NCI-H1436 treated with DMSO at 0.1 percent for 48 hours (cell line): ENCODE results near the gene PGRMC2.

Experiments used
- DNase-seq: peaks from one replicate; lab custom pipeline; 2025; lab: John Stamatoyannopoulos, UW

Gene PGRMC2

DNA sequence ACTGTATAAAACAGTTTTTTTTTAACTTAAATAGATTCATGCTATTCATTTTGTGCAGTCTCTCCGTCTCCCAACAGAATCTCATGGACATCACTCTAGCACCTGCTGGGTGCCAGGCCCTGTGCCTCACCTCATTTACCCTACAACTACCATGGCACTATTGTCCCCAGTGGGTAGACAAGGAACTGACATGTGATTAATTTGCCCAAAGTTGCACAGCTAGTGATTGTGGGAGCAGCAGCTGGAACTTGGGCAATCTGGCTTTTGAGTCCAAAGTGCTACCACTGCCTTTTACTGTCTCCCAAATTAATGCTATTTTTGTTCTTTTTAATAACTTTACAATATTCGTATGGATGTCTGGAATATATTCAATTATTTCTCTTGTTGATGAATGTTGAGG lies 11.2 kb upstream of the PGRMC2 start:
- DNase-seq = no peak

DNA sequence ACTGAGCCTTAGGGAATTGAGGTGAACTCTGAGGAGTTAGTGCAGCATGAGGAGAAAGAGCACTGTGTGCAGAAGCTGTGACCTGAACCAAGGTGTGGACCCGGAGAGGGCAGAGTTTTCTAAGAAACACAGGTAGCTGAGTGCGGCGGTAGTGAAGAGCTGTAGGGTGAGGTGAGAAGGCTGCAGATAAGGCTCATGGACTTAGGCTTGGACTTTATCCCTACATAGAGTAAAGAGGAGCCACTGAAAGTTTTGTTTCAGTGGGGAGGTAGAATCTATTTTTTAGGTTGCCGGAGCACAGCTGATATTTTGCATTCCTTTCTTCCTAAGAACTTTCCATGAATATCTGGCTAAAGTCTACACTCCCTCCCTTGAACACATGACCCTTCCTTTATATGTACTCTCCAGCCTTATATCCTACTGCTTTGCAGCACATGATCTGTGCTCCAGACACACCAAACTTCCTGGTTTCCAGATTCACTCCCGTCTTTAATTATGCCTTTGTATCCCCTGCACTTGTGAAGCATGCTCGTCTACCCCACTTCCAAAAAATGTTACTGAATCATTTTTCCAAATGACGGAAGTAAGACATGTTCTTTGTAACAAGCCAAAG lies 10.6 kb upstream of the PGRMC2 start:
- DNase-seq = no peak

DNA sequence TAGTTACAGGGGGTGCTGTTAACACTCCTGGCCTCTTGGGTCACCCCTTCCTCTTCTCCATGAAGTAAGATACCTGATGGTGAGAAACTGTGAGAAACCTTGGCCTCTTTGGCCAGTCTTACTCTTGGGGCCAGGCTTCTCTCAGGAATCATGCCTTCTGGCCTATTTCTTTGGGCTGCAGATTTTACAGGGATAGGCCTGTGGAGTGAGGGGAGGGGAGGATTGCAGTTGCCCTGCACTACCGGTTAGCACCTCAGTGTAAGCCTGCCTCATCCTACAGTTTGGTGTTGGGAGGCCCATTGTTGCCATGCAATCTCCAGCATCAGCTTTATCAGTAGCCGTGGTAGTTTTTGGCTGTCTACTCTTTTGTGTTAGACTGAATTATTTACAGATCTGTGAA lies 7.6 kb upstream of the PGRMC2 start:
- no peak for DNase-seq

DNA sequence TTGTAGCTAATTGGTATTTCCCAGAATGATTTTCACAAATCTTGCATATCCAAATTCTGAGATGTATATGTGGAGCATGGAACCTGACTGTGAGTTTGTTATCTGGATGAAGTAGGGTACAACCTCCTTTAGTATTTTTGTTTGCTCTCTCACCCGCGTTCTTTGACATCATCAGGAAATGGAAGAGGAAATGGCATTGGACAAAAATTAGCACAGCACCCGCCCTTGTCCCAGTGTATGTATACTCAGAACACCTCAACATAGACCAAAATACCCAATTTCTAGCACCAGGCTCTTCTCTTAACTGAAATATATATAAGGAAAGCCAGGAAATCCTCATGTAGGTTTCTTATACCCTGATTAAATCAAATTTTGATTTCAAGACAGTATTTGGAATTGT lies 6.9 kb upstream of the PGRMC2 start:
- no peak for DNase-seq

DNA sequence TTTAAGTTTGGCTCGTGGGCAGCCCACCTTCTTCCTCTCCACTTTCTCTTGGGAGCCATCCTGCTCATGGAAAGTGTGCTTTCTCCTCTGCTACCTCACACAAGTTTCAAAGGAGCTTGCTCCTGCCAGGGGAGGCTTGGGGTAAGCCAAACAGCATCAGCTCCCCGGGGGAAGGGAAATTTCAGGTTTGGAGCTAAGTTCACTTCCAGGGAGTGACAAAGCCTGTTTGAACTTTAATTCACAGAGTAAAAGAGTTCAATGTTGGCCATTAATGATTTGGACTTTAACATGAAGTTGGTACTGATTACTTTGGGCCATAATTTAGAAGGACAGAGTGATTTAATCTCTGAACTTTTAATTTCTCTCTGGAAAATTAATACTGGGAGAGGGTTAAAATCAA lies 4.7 kb upstream of the PGRMC2 start:
- no peak for DNase-seq

DNA sequence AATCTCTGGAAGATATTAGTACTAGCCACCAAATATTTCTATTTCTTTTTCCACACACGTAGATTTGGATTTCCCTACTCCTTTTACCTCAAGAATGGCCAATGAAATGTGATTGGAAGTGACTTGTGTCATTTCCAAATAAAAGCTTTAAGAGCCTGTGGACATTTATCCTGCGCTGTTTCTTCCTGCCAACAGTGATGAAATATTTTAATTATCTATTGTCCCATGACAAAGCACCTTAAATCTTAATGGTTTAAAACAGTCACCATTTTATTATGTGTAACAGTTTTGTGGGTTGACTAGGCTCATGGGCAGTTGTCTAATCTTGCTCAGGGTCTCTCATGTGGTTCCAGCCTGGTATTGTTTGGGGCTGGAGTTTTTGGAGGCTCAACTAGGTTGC lies 3.5 kb upstream of the PGRMC2 start:
- no peak for DNase-seq

DNA sequence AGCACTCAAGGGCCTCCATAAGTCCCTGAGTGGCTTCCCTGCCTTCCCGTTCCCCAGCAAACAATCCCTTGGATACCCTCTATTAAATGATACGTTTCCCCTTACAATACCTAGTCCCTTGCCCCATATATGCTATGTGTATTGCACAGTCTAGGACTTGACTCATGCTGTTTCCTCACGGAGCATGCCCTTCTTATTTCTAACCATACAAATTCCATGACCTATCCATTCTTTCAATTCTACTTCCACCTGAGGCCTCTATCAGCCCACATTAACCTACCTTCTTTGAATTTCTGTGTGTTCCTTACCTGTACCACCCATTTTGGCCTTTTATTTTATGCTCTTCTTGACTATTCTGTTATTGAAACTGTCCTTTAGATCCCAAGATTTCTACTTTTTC lies 2.9 kb upstream of the PGRMC2 start:
- DNase-seq = no peak

DNA sequence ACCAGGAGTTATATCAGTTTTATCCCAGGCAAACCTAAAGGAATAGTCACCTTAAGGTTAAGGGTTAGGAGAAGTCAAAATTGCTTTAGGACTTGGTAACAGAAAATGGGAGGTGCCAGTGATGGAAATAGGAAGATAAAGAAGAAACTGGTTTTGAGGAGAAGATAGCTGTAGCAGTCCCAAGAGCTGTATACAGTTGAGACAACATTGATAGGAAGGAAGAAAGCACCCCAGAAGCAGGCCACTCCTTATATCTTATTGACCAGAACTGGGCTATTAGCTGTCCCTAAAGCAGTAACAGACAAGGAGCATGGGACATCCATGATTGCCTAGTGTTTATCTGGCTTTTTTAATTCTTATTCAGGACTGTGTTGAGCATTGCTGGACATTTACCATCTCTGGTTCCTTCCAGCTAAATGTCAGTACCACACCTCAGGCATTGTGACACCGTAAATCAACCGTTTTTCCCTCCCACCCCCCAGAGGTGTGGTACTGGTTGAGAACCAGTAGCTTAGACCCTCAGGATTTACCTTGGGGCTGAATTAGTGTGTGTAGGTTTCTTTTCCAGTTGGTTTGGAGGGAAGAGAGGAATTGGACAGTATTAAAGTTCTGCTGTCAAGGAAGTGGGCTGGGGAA lies 2.0 kb upstream of the PGRMC2 start:
- no peak for DNase-seq

DNA sequence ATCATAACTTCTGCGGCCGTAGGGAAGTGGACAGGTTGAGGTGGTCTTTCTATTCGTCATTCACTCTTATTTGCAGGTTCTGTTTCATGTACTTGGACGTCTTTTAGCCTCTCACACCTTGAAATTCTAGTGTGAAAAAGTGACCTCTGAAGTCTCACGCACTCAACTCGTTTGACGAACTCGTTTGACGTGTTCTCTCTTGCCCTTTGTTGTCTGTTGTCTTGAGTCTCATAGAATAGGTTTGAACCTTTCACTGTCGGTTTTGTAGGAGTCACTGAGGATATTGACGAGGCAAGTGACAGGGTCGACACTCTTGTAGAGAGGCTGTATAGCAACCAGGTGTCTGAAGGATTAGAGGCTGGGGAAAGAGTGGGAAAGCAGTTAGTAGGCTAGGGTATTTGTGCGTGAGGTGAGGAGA lies 1.1 kb upstream of the PGRMC2 start:
- no peak for DNase-seq

DNA sequence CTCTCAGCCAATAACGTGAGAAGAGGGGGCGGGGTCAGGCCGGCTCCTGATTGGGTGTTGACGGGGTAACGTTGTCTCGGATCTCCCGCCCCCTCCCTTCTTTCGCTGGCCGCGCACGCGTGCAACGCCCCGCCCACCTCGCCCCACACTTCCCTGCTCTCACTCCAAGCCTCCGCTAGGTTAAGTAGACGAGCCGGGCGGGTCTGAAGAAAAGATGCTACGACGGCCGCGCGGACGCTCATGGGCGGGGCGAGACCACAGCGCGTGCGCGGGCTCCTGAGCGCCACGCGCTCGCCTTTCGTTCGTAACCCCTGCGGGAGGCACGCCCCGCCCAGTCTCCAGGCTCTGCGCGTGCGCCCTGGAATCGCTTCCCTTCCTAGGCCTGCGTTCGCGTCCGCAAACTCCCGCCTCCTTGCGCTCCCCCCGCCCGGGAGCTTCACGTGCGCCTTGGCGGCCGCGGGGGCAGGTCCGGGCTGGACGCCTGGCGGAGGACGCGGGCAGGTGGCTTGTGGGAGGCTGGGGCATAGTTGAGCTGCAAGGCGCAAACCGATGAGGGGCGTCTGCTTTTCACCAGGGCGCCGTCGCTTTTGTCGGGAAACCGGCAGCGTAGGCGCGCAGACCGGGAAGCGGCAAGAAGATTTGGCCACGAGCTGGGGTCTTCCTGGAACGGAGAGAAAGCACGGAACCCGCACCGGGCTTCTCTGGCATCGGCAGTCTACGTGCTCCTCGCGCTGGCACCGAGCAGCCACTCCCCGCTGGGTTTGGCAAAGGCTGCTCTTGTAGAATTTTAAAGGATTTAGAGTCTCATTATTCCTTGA lies 467 bp upstream of the PGRMC2 start:
- peak; percentile 96 for DNase-seq

DNA sequence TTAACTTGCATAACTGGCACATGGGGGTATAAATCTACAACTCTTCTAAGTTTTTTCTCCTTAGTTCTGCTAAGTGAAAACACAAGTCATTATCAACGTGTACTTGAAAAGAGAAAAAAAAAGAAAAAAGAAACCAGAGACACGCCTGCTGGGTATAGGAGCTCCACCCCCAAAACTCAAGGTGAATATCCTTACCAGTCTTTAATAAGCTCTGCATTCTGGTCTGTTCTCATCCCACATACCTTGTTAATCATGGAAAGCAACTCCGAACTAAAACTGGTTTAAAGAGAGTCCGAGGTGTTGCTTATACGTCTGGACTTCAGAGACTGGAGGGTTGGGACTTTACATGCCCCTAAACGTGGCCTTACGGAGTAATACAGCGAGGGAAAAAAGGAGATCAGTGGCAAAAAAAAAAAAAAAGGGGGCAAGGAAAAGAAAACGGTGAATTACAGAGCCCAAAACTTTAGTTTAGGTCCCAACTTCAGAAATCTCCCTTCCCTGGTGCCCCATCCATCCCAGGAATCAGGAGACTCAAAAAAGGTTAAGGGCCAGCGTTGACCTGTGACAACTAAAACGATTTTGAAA lies 1.0 kb downstream of the PGRMC2 start:
- DNase-seq = no peak

DNA sequence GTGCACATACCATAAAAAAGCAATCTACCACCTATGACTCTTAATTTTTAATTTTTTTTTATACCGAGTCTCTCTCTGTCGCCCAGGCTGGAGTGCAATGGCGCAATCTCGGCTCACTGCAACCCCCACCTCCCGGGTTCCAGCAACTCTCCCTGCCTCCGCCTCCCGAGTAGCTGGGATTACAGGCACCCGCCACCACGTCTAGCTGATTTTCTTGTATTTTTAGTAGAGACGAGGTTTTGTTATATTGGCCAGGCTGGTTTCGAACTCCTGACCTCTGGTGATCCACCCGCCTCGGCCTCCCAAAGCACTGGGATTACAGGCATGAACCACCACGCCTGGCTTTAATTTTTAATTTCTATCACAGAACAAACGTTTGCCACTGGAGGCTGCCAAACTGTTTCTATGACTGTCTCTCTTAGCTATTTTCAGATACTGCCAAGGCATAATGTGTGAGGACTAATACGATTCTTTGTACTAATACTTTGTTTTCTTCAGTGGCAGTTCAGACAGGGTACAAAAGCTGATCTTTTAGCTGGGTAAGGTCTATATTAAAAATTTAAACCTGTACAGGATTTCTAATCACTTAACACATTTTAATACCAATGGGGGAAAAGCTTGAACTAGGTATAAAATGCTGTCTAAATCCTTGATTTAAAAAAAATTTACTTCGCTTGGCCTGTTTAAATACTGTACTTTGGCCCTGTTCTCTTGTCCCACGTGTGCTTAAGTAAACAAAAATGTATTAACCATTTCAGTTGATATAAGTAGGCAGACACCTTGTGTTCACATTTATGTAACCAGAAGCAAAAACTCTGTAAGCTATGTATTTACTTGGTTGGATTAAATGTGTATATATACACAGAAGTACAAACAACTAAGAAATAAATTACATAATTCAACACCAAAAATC lies 2.3 kb downstream of the PGRMC2 start:
- DNase-seq = no peak

DNA sequence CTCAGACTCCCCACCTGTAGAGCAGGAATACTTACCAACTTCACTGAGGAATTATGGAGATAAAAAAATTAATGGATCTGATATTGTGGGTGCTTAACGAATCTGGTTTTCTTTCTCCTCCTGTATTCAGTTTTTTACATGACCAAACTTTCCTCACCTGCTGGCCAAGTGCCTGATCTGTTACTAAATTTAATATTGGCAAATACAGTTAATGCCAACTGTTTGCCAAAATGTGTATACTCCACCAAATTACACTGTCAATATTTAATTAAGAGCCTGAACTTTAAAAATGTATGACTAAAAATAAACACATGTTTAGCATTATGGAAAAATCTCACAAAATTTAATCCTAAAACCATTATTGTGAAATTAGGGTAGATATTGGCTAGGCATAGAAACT lies 3.3 kb downstream of the PGRMC2 start:
- DNase-seq = no peak

DNA sequence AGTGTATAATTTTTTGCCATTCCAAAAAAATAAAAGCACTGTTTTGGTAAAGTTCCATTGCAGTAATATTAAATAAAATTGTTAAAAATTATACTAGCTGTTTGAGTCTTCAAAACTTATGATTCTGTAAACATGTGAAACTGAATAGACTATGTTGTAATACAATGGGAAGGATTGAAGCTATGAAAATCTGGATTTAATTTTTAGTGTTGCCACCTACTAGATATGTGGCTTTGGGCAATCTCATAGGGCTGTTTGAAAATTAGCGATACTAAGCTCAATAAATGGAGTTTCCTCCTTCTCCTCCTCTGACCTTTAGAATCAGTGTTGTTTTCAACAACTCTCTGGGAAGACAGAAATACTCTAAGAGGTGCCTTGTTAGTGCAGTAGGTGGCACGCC lies 4.5 kb downstream of the PGRMC2 start:
- DNase-seq = no peak

DNA sequence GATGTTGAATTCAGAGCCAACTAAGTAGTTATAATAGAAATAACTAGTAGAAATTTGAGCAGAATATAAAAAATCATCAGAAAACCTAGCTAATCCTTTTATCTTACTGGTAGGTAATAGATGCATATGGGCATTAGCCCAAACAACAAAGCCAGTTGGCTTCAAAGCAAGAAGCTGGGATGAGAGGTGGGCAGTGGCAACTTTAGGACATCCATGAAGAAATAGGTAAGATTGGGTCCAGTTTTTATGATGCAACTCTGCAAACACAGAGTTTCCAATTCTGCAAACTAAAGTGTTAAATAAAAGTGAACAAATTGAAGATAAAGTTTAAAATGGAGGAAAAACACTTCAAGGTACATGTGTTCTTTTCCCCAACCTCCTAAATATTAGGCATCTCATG lies 5.1 kb downstream of the PGRMC2 start:
- DNase-seq = no peak

DNA sequence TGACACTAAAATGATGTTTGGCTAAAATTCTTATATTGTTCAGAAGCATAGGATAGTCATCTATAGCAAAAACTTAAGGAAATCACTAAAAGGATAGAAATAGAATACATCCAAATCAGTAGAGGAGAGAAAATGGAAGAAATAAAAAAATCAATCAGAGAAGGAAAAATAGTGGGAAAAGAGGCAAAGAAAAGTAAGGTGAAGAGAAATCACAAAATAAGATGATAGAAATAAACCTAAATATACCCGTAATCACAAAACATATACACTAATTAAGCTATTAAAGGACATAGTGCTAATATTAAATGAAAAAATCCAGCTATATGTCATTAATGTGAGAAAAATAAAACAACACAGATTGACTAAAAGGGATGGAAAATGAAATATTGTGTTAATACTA lies 6.3 kb downstream of the PGRMC2 start:
- DNase-seq = no peak

DNA sequence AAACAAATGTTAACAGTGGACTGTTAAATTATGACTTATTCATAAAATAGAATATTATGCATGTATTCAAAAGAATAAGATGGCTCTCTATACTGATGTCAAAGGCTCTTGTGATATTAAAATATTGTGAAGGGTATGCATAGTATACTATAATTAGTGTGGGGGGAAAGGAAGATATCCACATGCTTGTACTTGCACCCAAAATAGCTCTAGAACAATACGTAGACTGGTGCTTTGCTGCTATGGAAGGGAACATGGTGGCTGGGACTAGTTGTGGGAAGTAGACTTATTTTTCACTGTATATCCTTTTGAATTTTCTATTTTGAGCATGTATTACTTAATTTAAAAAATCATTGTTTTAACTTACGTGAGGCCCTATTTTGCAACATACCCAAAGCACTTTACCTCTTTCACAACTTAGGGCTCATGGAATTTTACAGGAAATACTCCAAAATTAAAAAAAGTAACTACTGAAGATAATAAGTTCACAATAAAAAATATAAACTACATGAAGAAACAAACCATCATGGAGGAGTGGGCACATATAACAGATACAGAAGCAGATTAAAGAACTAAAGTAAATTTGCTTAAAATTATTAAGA lies 7.9 kb downstream of the PGRMC2 start:
- no peak for DNase-seq

DNA sequence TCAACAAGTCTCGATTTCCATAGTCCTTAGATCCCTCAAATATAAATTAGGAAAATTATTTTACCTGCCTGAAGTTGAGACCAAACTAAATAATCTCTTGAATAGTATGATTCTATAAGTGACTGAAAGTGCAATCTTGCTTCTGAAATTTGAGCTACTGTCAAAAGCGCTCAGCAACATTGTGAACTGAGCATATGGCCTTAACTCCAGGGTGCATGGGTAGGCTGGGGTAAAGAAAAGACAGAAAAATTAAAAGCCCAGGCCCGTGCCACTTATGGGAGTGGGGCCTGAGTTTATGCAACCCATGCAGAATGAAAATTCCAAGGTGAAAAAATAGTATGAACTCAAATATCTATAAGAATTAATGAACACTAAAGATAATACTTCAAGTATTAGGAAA lies 9.8 kb downstream of the PGRMC2 start:
- DNase-seq = no peak

DNA sequence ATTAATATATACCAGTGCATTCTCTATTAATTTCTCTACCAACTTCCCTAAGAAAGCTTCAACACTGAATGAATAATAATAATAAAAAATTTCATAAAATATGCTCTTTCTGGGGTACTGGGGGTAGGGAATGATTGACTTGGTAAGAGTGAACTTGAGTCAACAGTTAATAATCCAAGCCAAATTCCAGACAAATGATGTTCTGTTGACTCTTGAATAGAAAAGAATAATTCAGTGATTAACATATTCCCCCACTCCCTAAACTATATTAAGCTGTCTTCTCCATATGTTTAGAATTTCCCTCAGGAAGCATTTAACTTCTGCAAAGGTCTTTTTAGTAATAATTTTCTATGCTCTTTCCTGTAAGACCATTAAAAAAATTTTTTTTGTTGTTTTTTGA lies 12.3 kb downstream of the PGRMC2 start:
- no peak for DNase-seq

DNA sequence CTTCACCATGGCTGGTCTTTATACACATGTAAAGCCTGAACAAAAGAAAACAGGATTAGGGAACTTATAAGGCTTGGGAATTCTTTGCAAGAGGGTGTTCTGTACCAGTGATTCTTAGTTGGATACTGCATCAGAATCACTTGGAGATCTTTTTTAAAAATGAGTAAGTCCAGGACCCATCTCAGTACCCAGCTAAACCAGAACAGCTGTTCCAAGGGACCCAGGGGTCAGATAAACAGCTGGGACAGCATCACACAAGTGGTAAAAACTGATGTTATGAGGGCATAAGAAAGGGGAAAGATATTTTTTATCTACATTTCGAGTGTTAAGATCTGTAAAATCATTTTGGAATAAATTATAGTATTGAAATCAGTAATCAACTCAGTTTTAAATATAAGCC lies 16.1 kb downstream of the PGRMC2 start:
- no peak for DNase-seq

DNA sequence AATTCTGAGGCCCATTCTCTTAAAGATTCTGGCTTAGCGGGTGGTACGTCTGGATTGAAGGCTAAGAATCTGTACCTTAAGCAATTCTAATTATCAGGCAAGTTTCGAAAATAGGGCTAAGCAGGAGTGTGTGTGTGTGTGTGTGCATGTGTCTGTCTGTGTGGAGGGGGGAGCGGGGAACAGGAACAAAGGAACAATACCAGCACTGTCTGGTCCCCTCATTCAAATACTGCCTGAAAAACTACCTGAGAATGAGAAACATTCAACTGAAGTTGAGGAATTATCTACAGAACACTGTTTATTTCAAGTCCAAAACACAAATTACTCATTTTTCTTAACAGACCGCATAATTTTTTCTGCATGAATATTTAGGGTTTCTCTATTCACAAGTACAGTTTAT lies 18.6 kb downstream of the PGRMC2 start:
- no peak for DNase-seq

DNA sequence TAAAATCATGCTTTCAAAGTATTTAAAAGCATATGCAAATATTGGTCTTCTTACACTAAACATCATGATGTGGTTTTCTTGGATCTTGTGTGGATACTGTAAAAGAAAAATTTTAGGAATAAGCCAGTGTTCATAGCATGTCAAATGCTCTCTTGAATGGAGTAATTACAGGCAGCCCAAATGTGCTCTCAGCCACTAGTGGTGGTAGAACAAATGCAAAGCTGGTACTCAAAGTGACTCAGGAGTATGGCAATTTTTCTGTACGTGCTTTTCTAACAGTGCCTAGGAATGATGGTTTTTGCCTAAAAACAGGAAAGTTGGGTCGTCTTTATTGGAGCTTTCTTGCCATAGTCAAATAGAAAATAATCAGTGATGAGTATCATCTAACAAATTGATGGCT lies 19.9 kb downstream of the PGRMC2 start:
- DNase-seq = no peak
